HPDE6-E6E7 (cell line): Measurements from ENCODE around the gene LOXHD1.

Experiments
- DNase-seq: peaks from one replicate; pipeline ENCODE4 v3.0.0; 2011; ENCODE audit warnings: missing footprints; ENCODE audit errors: extremely low spot score

Gene LOXHD1

GRCh38 chr18:46657115-46657955 lies at the start of gene LOXHD1:
TSS of gene LOXHD1 (minus strand) at chr18:46657220. CDS start at chr18:46657033, 187 bp downstream.
- DNase-seq: no peak

GRCh38 chr18:46705521-46705920 lies 48.5 kb upstream of the LOXHD1 start:
- DNase-seq: no peak

- DNase-seq: no peak
Observed at GRCh38 chr18:46704816-46705215, 47.8 kb upstream of the LOXHD1 start.

GRCh38 chr18:46704189-46704588 lies 47.2 kb upstream of the LOXHD1 start:
- DNase-seq: no peak

GRCh38 chr18:46702471-46702870 lies 45.5 kb upstream of the LOXHD1 start:
- DNase-seq: no peak

GRCh38 chr18:46700066-46700824 lies 43.2 kb upstream of the LOXHD1 start:
- no peak for DNase-seq

GRCh38 chr18:46696702-46697101 lies 39.7 kb upstream of the LOXHD1 start:
- no peak for DNase-seq

- DNase-seq: no peak
Observed at GRCh38 chr18:46696268-46696667, 39.2 kb upstream of the LOXHD1 start.

- no peak for DNase-seq
Observed at GRCh38 chr18:46693996-46694395, 37.0 kb upstream of the LOXHD1 start.

GRCh38 chr18:46688853-46689525 lies 32.0 kb upstream of the LOXHD1 start:
- DNase-seq: no peak

GRCh38 chr18:46686186-46686585 lies 29.2 kb upstream of the LOXHD1 start:
- no peak for DNase-seq

GRCh38 chr18:46683252-46683651 lies 26.2 kb upstream of the LOXHD1 start:
- DNase-seq: no peak

GRCh38 chr18:46680784-46681695 lies 24.0 kb upstream of the LOXHD1 start:
- no peak for DNase-seq

GRCh38 chr18:46679846-46680598 lies 23.0 kb upstream of the LOXHD1 start:
- no peak for DNase-seq

GRCh38 chr18:46678785-46679399 lies 21.9 kb upstream of the LOXHD1 start:
- DNase-seq: no peak

- no peak for DNase-seq
Observed at GRCh38 chr18:46678041-46678440, 21.0 kb upstream of the LOXHD1 start.

GRCh38 chr18:46677611-46678010 lies 20.6 kb upstream of the LOXHD1 start:
- DNase-seq: no peak

GRCh38 chr18:46676182-46676835 lies 19.3 kb upstream of the LOXHD1 start:
- peak; percentile 32 for DNase-seq

GRCh38 chr18:46675112-46675511 lies 18.1 kb upstream of the LOXHD1 start:
- DNase-seq: no peak
